H1 (cell line): ENCODE data around the gene ADARB2. TPM values are rescaled to one million over a fixed set of nuclear protein-coding genes. Genes with fewer than 3 reads are reported as not detected.

Experiments
- CTCF ChIA-PET: fragments of 300-600 bp; sonication (Branson Sonifier 250); formaldehyde crosslinking; loops from one replicate; lab custom pipeline; 2021; ENCODE audit not compliant: partially characterized antibody; lab: Charles Lee
- POLR2A ChIA-PET: fragments of 300-600 bp; sonication (Branson Sonifier 250); formaldehyde crosslinking; loops from one replicate; lab custom pipeline; 2021; ENCODE audit warnings: inconsistent platforms; ENCODE audit not compliant: partially characterized antibody; lab: Charles Lee
- DNase-seq, 2 experiments: peaks; one replicate each; pipeline versions ENCODE4 v3.0.0 to v3.0.0-alpha.2; 2010 to 2022; ENCODE audit warnings: low spot score in 2 of 2, low read depth in 1 of 2, mixed read lengths in 1 of 2
- FAIRE-seq: peaks from 2 replicates; lab custom pipeline; 2011; peaks lifted over from hg19 to GRCh38; lab: Jason Lieb, UNC
- H2AFZ ChIP-seq: 2 replicates; pipeline ENCODE4 v1.8.1; 2012; ENCODE audit warnings: low read length, inconsistent platforms
- H2AK5ac ChIP-seq: 2 replicates; pipeline ENCODE4 v1.6.1; 2013; ENCODE audit warnings: low read depth, low read length
- H2BK120ac ChIP-seq: replicated peaks from 2 replicates; pipeline ENCODE3; 2013; ENCODE audit warnings: low read depth, low read length, inconsistent platforms
- H2BK12ac ChIP-seq: 2 replicates; pipeline ENCODE4 v1.6.1; 2013; ENCODE audit warnings: low read depth, low read length
- H2BK15ac ChIP-seq: 2 replicates; pipeline ENCODE4 v1.6.1; 2013; ENCODE audit warnings: low read length
- H2BK20ac ChIP-seq: 2 replicates; pipeline ENCODE4 v1.6.1; 2013; ENCODE audit warnings: low read length
- H2BK5ac ChIP-seq: 2 replicates; pipeline ENCODE4 v1.6.1; 2013; ENCODE audit warnings: low read depth, low read length
- H3K14ac ChIP-seq: 2 replicates; pipeline ENCODE4 v1.6.1; 2013; ENCODE audit warnings: inconsistent platforms; ENCODE audit not compliant: insufficient read length
- H3K18ac ChIP-seq: 2 replicates; pipeline ENCODE4 v1.6.1; 2013; ENCODE audit warnings: low read length; ENCODE audit errors: extremely low read depth
- H3K23ac ChIP-seq: 2 replicates; pipeline ENCODE4 v1.6.1; 2013; ENCODE audit warnings: inconsistent platforms; ENCODE audit not compliant: insufficient read length
- H3K23me2 ChIP-seq: 2 replicates; pipeline ENCODE4 v1.6.1; 2013; ENCODE audit warnings: low read depth, low read length
- H3K27ac ChIP-seq: 2 replicates; pipeline ENCODE4 v1.6.1; 2011; ENCODE audit warnings: low read depth, low read length, inconsistent platforms
- H3K27me3 ChIP-seq, 4 experiments: replicated peaks in 1 of 4; 1 replicate in 1 of 4; 2 replicates in 3 of 4; pipeline versions ENCODE4 v1.6.1 to v1.8.1; 2011 to 2013; ENCODE audit warnings: low read length in 3 of 4, mild to moderate bottlenecking in 3 of 4, inconsistent platforms in 2 of 4, mixed read lengths in 2 of 4, moderate library complexity in 1 of 4; ENCODE audit not compliant: control insufficient read depth in 3 of 4, insufficient read depth in 3 of 4; ENCODE audit errors: extremely low read depth in 1 of 4
- H3K36me3 ChIP-seq, 4 experiments: 2 replicates each; pipeline versions ENCODE4 v1.6.1 to v1.8.1; 2011 to 2013; ENCODE audit warnings: mild to moderate bottlenecking in 4 of 4, low read length in 3 of 4, moderate library complexity in 2 of 4, control low read depth in 1 of 4, inconsistent platforms in 1 of 4; ENCODE audit not compliant: insufficient read depth in 4 of 4, control insufficient read depth in 2 of 4
- H3K4ac ChIP-seq: replicated peaks from 2 replicates; pipeline ENCODE3; 2013; ENCODE audit warnings: low read length, low read depth, mixed read lengths, inconsistent platforms; ENCODE audit not compliant: insufficient read length
- H3K4me1 ChIP-seq, 4 experiments: replicated peaks in 1 of 4; 1 replicate in 1 of 4; 2 replicates in 3 of 4; pipeline versions ENCODE4 v1.6.1 to v1.8.1; 2011 to 2013; ENCODE audit warnings: low read length in 3 of 4, inconsistent platforms in 2 of 4, mixed read lengths in 1 of 4; ENCODE audit not compliant: insufficient read depth in 4 of 4, control insufficient read depth in 3 of 4
- H3K4me2 ChIP-seq, 2 experiments: 2 replicates each; pipeline versions ENCODE4 v1.6.1 to v1.8.1; 2011 to 2013; ENCODE audit warnings: low read depth in 2 of 2, low read length in 2 of 2, control low read depth in 1 of 2, inconsistent platforms in 1 of 2, mild to moderate bottlenecking in 1 of 2; ENCODE audit not compliant: insufficient read depth in 1 of 2
- H3K4me3 ChIP-seq, 4 experiments: fragments of 200-600, 300-600 bp in 1 of 4; sonication (generic), shearing (Covaris generic), sonication (Bioruptor Twin) in 1 of 4; 2 replicates each; pipeline versions ENCODE4 v1.5.1 to v1.8.1; 2011 to 2016; ENCODE audit warnings: low read length in 4 of 4, low read depth in 3 of 4, control low read depth in 2 of 4, inconsistent platforms in 2 of 4, mild to moderate bottlenecking in 2 of 4, mixed read lengths in 1 of 4, moderate library complexity in 1 of 4; ENCODE audit not compliant: insufficient read depth in 2 of 4; ENCODE audit errors: extremely low read depth in 1 of 4
- H3K56ac ChIP-seq: replicated peaks from 2 replicates; pipeline ENCODE3; 2013; ENCODE audit warnings: low read depth, mild to moderate bottlenecking, mixed read lengths, low read length, inconsistent platforms; ENCODE audit not compliant: insufficient read length
- H3K79me1 ChIP-seq: 2 replicates; pipeline ENCODE4 v1.6.1; 2013; ENCODE audit warnings: low read depth, low read length, control low read depth
- H3K79me2 ChIP-seq, 2 experiments: 2 replicates each; pipeline versions ENCODE4 v1.6.1 to v1.8.1; 2012 to 2013; ENCODE audit warnings: low read length in 2 of 2, mild to moderate bottlenecking in 2 of 2, inconsistent platforms in 1 of 2; ENCODE audit not compliant: insufficient read depth in 2 of 2, control insufficient read depth in 1 of 2
- H3K9ac ChIP-seq, 4 experiments: replicated peaks in 1 of 4; 1 replicate in 1 of 4; 2 replicates in 3 of 4; pipeline versions ENCODE4 v1.6.1 to v1.8.1; 2011 to 2013; ENCODE audit warnings: low read depth in 3 of 4, low read length in 3 of 4, control low read depth in 2 of 4, mild to moderate bottlenecking in 2 of 4, moderate library complexity in 2 of 4, inconsistent platforms in 1 of 4; ENCODE audit errors: extremely low read depth in 1 of 4
- H3K9me3 ChIP-seq, 2 experiments: 2 replicates each; pipeline versions ENCODE4 v1.6.1 to v1.8.1; 2012 to 2013; ENCODE audit warnings: mild to moderate bottlenecking in 2 of 2, moderate library complexity in 2 of 2, control low read depth in 1 of 2, inconsistent platforms in 1 of 2, low read depth in 1 of 2, low read length in 1 of 2, mixed read lengths in 1 of 2; ENCODE audit not compliant: insufficient read depth in 2 of 2
- H4K20me1 ChIP-seq, 2 experiments: replicated peaks in 1 of 2; 2 replicates each; pipeline versions ENCODE3 to v1.8.1; 2011 to 2013; ENCODE audit warnings: inconsistent platforms in 2 of 2, low read length in 2 of 2, mild to moderate bottlenecking in 1 of 2; ENCODE audit not compliant: insufficient read depth in 2 of 2, control insufficient read depth in 1 of 2
- H4K5ac ChIP-seq: 2 replicates; pipeline ENCODE4 v1.6.1; 2013; ENCODE audit warnings: low read length, low read depth, mixed read lengths, inconsistent platforms; ENCODE audit not compliant: insufficient read length
- H4K8ac ChIP-seq: 2 replicates; pipeline ENCODE4 v1.8.0; 2013; ENCODE audit warnings: mild to moderate bottlenecking, moderate library complexity, low read length, inconsistent platforms; ENCODE audit not compliant: insufficient read depth; ENCODE audit errors: extremely low read depth
- H4K91ac ChIP-seq: replicated peaks from 2 replicates; pipeline ENCODE3; 2013; ENCODE audit warnings: low read length, mixed read lengths, inconsistent platforms; ENCODE audit not compliant: insufficient read length
- EGR1 ChIP-seq: IDR thresholded peaks from 2 replicates; pipeline ENCODE4 v1.6.1; 2011; ENCODE audit warnings: low read depth, low read length, borderline replicate concordance
- FOSL1 ChIP-seq: IDR thresholded peaks from 2 replicates; pipeline ENCODE4 v1.6.1; 2011; ENCODE audit warnings: mild to moderate bottlenecking, low read depth, low read length, moderate library complexity; ENCODE audit not compliant: insufficient read depth
- NANOG ChIP-seq: IDR thresholded peaks from 2 replicates; pipeline ENCODE4 v1.6.1; 2011; ENCODE audit warnings: low read length, low read depth, mild to moderate bottlenecking, inconsistent platforms; ENCODE audit not compliant: insufficient read depth, poor library complexity, severe bottlenecking
- POLR2AphosphoS5 ChIP-seq: IDR thresholded peaks from 2 replicates; pipeline ENCODE4 v1.6.1; 2011; ENCODE audit warnings: low read depth, low read length
- RAD21 ChIP-seq, 2 experiments: IDR thresholded peaks in 1 of 2; conservative IDR thresholded peaks in 1 of 2; 2 replicates each; pipeline ENCODE4 v1.6.1; 2011; ENCODE audit warnings: low read depth in 2 of 2, low read length in 2 of 2, improper control_type of control experiment in 1 of 2, inconsistent platforms in 1 of 2, mild to moderate bottlenecking in 1 of 2, moderate library complexity in 1 of 2
- RNF2 ChIP-seq: fragments of 200-900, 300-1000 bp; sonication (generic); IDR thresholded peaks from 2 replicates; pipeline ENCODE4 v1.7.1; 2016; ENCODE audit warnings: borderline replicate concordance, low read depth, mild to moderate bottlenecking, antibody characterized with exemption, low read length; ENCODE audit not compliant: poor library complexity, severe bottlenecking; ENCODE audit errors: missing control alignments
- SIRT6 ChIP-seq: IDR thresholded peaks from one replicate; pipeline ENCODE4 v1.7.1; 2012; ENCODE audit warnings: low read length, inconsistent platforms
- SP2 ChIP-seq: IDR thresholded peaks from 2 replicates; pipeline ENCODE4 v1.6.1; 2012; ENCODE audit warnings: mild to moderate bottlenecking, low read length, inconsistent platforms
- WGBS, 2 experiments: shearing (Covaris generic) in 1 of 2; methylation state at CpG; one replicate each; pipeline versions ENCODE4 v1.1.6 to v1.1.7; 2013 to 2015; ENCODE audit warnings: low lambda C conversion rate in 2 of 2, mixed read lengths in 2 of 2, inconsistent platforms in 1 of 2, low coverage in 1 of 2, missing lambda C conversion rate in 1 of 2; ENCODE audit not compliant: insufficient replicate concordance in 2 of 2, insufficient coverage in 1 of 2, insufficient read length in 1 of 2; ENCODE audit errors: extremely low coverage in 1 of 2, missing lambda C conversion rate in 1 of 2; 5-methylcytosine and 5-hydroxymethylcytosine counted together
- polyA plus RNA-seq, 7 experiments: library from polyadenylated mRNA; depleted of rRNA in 3 of 7; stranded (reverse) in 5 of 7; unstranded in 2 of 7; fragments of >200 nt in 5 of 7; fragments of 200-250 nt in 2 of 7; gene quantifications; 1 replicate in 5 of 7; 2 replicates in 1 of 7; 4 replicates in 1 of 7; pipeline versions ENCODE4 v1.2.1 to v1.2.3, GENCODE V29; 2011 to 2013; ENCODE audit warnings: missing spikeins in 2 of 7, mixed read lengths in 2 of 7
- total RNA-seq: library from RNA; stranded (reverse); fragmentation: NEBNext Ultra II Directional; extraction: Animal tissue kit (Norgen Biotek cat#: 25700); gene quantifications from 2 replicates; pipeline ENCODE4 v1.2.1, GENCODE V29; 2021

ADARB2 gene
- total and polyA plus RNA-seq, 2 of the 8 experiments (the other 6 are each of a cell fraction or from before 2014, with no cell fraction given), result 2.2 to 2.8 TPM

- FAIRE-seq (no peak), DNase-seq (peak in 1 of 2 experiments; percentile 41)
- Histone ChIP-seq H4K20me1 (no peaks in the 10 kb centered on the region), H3K27ac (no peak overlapping the region), H3K36me3 (no peaks in the 10 kb centered on the region), H2BK15ac (0 out of 2 replicates have a peak overlapping the region, but pooled peaks have one; percentile 16), H2BK12ac (no peak overlapping the region), H2BK20ac (peak overlapping the region; percentile 55; the same call in 1 of the 2 replicates), H4K8ac (no peak overlapping the region), H2BK120ac (no peak overlapping the region), H2BK5ac (no peak overlapping the region), H3K18ac (peak overlapping the region; percentile 48; the same call in 1 of the 2 replicates), H2AK5ac (no peak overlapping the region), H3K27me3 (no peaks in the 10 kb centered on the region; a peak in 3 of 7 replicates), H4K91ac (peak overlapping the region; percentile 80), H3K23me2 (no peaks in the 10 kb centered on the region), H3K4me2 (no peak overlapping the region), H3K4me3 (no peak overlapping the region), H3K56ac (no peak overlapping the region), H3K23ac (no peak overlapping the region), H3K14ac (no peak overlapping the region), H3K9ac (no peak overlapping the region), H3K4ac (no peak overlapping the region), H3K79me1 (no peaks in the 10 kb centered on the region), H3K9me3 (no peaks in the 10 kb centered on the region), H4K5ac (no peak overlapping the region), H3K79me2 (no peaks in the 10 kb centered on the region), H3K4me1 (peaks cover 0 to 6% (median 0%) of the 10 kb centered on the region in 4 experiments; a peak in 2 of 7 replicates), H2AFZ (no peak overlapping the region)
- 82% methylated on average over 11 of the region's 11 CpGs; no CpG with 5 or more reads in 1 of the 2 experiments for WGBS, 2 experiments
- POLR2A ChIA-PET, result no interaction called here
- CTCF ChIA-PET, result no interaction called here
- TF ChIP-seq NANOG (no peak), SP2 (no peak), SIRT6 (no peak), RNF2 (no peak), EGR1 (no peak), FOSL1 (no peak), RAD21 (IDR thresholded peaks at IDR 0.05 in 1 of 2, conservative IDR thresholded peaks at IDR 0.05 in 1 of 2; ENCODE audit: low read depth in 2 of 2, low read length in 2 of 2) (no peak), POLR2AphosphoS5 (no peak)
These were observed 337.8 kb downstream of the ADARB2 start for GRCh38 chr10:1399431-1400100.
